Astrocyte (in vitro differentiated cells and primary cell): ENCODE results near the gene LBP.

ENCODE experiments used
- EZH2 ChIP-seq: IDR thresholded peaks from 2 replicates; pipeline ENCODE4 v1.6.1; 2012; ENCODE audit warnings: mild to moderate bottlenecking, low read length, inconsistent platforms; ENCODE audit not compliant: insufficient read depth
- TF ChIP-seq, protein P1 (sequence below): IDR thresholded peaks from 2 replicates; pipeline ENCODE4 v1.5.1; 2011; ENCODE audit warnings: low read depth, mild to moderate bottlenecking, inconsistent platforms, low read length, moderate library complexity; ENCODE audit not compliant: insufficient read depth

DNA sequence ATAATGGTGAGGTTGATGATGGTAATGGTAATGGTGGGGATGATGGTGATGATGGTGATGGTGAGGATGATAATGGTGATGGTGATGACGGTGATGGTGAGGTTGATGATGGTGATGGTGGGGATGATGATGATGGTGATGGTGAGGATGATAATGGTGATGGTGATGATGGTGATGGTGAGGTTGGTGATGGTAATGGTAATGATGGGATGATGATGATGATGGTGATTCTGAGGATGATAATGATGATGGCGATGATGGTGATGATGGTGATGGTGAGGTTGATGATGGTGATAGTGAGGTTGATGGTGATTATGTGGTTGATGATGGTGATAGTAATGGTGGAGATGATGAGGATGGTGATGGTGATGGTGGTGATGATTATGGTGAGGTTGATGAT lies 32.6 kb upstream of the LBP start:
- TF ChIP-seq, protein P1, sequence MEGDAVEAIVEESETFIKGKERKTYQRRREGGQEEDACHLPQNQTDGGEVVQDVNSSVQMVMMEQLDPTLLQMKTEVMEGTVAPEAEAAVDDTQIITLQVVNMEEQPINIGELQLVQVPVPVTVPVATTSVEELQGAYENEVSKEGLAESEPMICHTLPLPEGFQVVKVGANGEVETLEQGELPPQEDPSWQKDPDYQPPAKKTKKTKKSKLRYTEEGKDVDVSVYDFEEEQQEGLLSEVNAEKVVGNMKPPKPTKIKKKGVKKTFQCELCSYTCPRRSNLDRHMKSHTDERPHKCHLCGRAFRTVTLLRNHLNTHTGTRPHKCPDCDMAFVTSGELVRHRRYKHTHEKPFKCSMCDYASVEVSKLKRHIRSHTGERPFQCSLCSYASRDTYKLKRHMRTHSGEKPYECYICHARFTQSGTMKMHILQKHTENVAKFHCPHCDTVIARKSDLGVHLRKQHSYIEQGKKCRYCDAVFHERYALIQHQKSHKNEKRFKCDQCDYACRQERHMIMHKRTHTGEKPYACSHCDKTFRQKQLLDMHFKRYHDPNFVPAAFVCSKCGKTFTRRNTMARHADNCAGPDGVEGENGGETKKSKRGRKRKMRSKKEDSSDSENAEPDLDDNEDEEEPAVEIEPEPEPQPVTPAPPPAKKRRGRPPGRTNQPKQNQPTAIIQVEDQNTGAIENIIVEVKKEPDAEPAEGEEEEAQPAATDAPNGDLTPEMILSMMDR: no peak
- TF ChIP-seq EZH2: no peak
